GM12873 (cell line): Measurements from ENCODE around the gene UBAP1.

Experiments used
- TF ChIP-seq, protein P1 (sequence below): IDR thresholded peaks from 2 replicates; pipeline ENCODE4 v1.5.1; 2012; ENCODE audit warnings: low read depth, mild to moderate bottlenecking, moderate library complexity, low read length, control low read depth; ENCODE audit not compliant: insufficient read depth; ENCODE audit errors: missing control alignments

Gene UBAP1

DNA sequence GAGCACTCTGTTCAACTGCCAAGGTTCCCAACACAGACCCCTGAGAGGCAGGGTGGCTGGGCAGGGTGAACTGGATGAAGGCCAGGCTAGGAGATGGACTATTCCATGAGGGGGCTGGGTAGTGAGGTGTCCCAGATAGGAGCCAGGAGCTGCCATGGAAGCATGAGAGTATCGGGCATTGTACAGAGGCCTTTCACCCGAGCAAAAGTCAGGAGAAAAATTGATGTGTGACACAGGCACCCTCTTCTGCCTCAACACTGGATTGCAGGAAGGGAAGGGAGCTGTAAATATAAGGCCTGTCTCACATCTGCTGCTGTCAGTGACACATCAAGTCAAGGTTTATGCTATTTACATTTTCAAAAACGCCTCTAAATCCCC lies 74.6 kb downstream of the UBAP1 start:
- TF ChIP-seq, protein P1, sequence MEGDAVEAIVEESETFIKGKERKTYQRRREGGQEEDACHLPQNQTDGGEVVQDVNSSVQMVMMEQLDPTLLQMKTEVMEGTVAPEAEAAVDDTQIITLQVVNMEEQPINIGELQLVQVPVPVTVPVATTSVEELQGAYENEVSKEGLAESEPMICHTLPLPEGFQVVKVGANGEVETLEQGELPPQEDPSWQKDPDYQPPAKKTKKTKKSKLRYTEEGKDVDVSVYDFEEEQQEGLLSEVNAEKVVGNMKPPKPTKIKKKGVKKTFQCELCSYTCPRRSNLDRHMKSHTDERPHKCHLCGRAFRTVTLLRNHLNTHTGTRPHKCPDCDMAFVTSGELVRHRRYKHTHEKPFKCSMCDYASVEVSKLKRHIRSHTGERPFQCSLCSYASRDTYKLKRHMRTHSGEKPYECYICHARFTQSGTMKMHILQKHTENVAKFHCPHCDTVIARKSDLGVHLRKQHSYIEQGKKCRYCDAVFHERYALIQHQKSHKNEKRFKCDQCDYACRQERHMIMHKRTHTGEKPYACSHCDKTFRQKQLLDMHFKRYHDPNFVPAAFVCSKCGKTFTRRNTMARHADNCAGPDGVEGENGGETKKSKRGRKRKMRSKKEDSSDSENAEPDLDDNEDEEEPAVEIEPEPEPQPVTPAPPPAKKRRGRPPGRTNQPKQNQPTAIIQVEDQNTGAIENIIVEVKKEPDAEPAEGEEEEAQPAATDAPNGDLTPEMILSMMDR = peak; percentile 16

GRCh38 chr9:34254141-34254913 lies 75.5 kb downstream of the UBAP1 start:
- TF ChIP-seq, protein P1 = no peak

DNA sequence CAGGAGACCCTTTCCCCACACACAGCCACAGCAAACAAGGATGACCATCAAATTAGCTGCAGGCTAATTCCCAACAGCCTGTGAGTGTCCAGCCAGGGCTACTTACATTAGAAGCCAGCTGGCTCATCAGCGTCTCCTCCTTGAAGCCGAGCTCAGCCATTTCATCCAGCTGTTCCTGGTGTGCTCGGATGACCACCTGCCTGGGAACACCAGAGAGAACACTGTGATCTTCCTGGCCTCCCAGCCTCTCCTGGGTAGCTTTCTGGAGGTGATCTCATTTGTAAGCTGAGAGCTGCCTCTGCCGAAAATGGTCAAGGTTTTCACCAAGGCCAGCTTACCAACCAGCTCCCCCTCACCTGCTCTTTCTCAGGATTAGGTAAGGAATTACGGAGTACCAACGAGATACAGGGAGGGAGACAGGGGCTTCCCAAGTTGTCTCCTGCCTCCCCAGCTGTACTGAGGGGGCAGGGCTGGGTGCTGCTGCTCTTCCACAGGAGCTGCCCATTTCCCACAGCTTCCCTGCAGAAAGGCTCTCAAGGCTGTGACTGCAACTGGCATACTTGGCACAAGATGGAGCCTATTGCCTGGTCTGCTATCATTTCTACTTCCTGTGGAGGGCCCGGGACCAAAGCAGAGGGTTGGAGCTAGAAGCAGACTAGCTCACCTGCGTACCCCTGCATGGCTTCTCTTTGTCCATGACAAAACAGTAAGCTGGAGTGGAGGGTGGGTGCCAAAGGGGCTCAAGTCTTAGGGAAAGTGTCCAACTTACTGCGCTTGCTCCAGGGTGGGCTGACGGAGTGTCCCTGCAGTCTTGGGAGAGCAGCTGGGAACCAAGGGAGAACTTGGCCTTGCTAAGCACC lies 76.4 kb downstream of the UBAP1 start:
- TF ChIP-seq, protein P1 = no peak

DNA sequence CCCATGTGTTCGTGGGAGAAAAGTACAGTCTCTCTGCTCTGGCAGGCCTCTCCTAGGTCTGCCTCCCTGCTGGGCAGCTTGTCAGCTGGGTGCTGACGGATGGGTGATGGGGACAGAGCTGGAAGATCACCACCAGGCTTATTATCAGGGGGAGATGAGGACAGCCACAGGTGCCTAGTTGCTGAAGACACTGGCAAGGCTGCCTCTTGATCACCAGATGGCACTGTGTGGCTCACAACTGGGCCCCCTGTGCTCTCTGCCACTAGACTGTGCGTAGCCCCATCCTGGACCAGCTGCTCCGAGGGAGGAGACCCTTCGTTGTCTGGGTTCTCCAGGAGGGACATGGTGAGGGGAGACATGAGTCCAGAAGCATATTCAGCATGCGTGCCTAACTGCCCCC lies 77.3 kb downstream of the UBAP1 start:
- TF ChIP-seq, protein P1 = peak; percentile 42

GRCh38 chr9:34256987-34257585 lies 78.2 kb downstream of the UBAP1 start:
- TF ChIP-seq, protein P1 = no peak

GRCh38 chr9:34259315-34259714 lies 80.5 kb downstream of the UBAP1 start:
- TF ChIP-seq, protein P1 = no peak

DNA sequence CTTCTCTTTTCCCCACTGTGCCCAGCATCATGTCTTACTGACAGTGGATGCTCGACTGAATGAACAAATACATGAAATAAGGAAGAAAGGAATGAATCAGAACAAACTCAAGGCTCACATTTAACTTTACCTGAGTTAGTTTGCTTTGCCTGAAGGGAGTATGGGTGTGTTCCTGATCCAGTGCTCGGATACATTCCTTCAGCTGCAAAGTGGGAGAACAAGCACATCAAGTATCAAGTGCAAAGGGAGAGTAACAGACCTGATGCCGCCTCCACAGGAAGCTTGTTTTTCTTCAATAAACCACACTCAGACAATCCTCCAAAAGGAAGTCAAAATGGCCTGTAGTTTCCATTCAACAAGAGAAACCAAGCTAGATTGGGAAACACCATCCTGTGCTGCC lies 84.1 kb downstream of the UBAP1 start:
- TF ChIP-seq, protein P1 = no peak
